Measurements from ENCODE around the gene HAPLN1.

HAPLN1 gene

GRCh38 chr5:83589786-83590185 lies 130.9 kb downstream of the HAPLN1 start:
- TF ChIP-seq NFIC (IDR thresholded peaks at IDR 0.05), result no peak
- no peak for TF ChIP-seq ZBTB7A (IDR thresholded peaks at IDR 0.05; ENCODE audit: low read depth)
- TF ChIP-seq CEBPB (IDR thresholded peaks at IDR 0.05), result no peak
- TF ChIP-seq TCF12 (IDR thresholded peaks at IDR 0.05; ENCODE audit: low read depth), result no peak
- no peak for TF ChIP-seq RAD21 (IDR thresholded peaks at IDR 0.05; ENCODE audit: low read depth)
- TF ChIP-seq, protein P1, sequence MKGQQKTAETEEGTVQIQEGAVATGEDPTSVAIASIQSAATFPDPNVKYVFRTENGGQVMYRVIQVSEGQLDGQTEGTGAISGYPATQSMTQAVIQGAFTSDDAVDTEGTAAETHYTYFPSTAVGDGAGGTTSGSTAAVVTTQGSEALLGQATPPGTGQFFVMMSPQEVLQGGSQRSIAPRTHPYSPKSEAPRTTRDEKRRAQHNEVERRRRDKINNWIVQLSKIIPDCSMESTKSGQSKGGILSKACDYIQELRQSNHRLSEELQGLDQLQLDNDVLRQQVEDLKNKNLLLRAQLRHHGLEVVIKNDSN (IDR thresholded peaks at IDR 0.05), result no peak
- no peak for TF ChIP-seq FOXM1 (IDR thresholded peaks at IDR 0.05; ENCODE audit: borderline replicate concordance, low read depth)
- TF ChIP-seq TAF1 (IDR thresholded peaks at IDR 0.05; ENCODE audit: low read depth), result no peak
- no peak for TF ChIP-seq YY1 (IDR thresholded peaks at IDR 0.05; ENCODE audit: low read depth)
- TF ChIP-seq MAX (IDR thresholded peaks at IDR 0.05), result no peak
- TF ChIP-seq EP300 (IDR thresholded peaks at IDR 0.05; ENCODE audit: borderline replicate concordance), result no peak

Data from Ishikawa (cell line).